ENCODE measurements around the gene IQGAP3.

Gene IQGAP3

GRCh38 chr1:156539818-156540355 is 32.5 kb downstream of the IQGAP3 start:
- DNase-seq (ENCODE audit: low spot score), result no peak

DNA sequence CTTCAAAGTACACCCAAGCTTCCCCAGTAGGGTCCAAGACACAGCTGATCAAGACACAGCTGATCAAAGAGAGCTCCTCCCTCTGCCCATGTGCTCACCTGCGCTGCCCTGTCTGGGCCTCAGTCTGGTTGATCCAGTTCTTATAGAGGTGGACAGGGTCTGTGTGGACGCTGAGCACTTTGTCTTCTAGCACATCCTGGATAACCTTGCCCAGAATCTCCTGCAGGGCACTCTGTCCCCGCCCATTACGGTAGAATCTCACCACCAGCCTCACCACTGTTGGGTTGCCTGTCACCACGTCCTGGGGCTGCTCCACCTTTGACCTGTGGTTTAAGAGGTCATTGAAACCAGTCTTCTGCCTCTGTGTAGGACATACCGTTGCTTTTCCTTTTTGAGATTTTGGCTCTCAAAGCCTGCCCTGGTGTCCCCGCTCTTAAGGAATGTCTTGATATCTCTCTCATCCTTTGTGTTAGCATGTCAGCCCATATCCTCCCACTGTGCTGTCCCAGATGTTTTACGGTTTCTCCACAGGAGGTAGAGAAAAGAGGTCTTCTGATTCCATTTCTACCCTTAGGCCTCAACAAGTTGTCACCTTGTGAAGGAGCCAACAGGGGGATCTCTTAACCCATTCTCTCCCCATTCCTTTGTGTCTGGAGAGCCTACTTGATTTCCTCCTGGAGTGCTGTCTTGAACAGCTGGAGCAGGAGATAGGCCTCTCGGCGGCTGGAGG is 33.5 kb downstream of the IQGAP3 start:
- no peak for DNase-seq (ENCODE audit: low spot score)

GRCh38 chr1:156537027-156537426 is 35.3 kb downstream of the IQGAP3 start:
- DNase-seq (ENCODE audit: low spot score), result no peak

DNA sequence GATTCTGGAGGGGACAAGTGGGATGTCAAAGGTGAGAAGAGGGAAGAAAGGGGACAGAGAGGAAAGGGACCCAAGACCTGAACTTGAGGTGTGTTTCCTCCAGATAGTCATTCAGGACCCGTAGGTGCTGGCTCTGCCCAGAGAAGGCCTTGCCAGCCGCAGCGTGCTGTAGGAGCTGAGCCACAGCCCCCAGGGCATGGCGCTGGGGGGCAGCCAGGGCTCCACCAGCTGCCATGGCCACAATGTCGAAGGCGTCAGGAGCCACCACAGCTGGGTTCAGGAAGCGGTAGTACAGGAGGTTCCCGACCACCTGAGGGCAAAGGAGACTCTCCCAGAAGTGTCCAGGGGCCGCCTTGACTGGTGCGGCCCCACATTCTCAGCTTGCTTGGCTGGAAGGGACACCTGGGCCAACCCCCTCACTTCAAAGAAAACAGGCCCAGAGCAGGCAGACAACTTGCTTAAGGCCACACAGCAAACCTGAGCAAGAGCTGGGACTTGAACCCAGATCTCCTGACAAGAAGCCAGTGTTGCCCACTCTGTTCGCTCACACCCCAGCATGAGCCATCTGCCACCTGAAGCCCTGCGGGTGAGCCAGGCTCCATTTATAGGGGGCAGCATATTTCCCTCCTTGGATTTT is 37.8 kb downstream of the IQGAP3 start:
- no peak for DNase-seq (ENCODE audit: low spot score)

- no peak for DNase-seq (ENCODE audit: low spot score)
Measured at GRCh38 chr1:156533568-156534220, 38.7 kb downstream of the IQGAP3 start.

DNA sequence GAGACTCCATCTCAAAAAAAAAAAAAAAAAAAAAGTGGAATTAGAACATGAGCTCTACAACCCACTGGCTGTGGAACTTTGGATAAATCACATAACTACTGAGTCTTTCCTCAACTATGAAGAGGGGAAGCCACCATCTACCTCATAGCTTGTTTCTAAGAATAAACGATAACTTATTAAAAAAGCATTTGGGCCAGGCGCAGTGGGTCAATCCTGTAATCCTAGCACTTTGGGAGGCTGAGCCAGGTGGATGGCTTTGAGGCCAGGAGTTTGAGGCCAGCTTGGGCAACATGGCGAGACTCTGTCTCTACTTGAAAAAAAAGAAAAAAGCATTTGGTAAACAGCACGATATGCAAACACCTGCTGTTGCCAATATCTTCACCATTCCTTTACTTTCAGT is 40.0 kb downstream of the IQGAP3 start:
- DNase-seq (ENCODE audit: low spot score), result no peak

GRCh38 chr1:156530006-156530405 is 42.4 kb downstream of the IQGAP3 start:
- DNase-seq (ENCODE audit: low spot score), result no peak

GRCh38 chr1:156528875-156529425 is 43.4 kb downstream of the IQGAP3 start:
- no peak for DNase-seq (ENCODE audit: low spot score)

- no peak for DNase-seq (ENCODE audit: low spot score)
Measured at GRCh38 chr1:156528231-156528630, 44.1 kb downstream of the IQGAP3 start.

- DNase-seq (ENCODE audit: low spot score), result no peak
Measured at GRCh38 chr1:156527584-156527983, 44.8 kb downstream of the IQGAP3 start.

GRCh38 chr1:156525856-156526489 is 46.4 kb downstream of the IQGAP3 start:
- no peak for DNase-seq (ENCODE audit: low spot score)

- no peak for DNase-seq (ENCODE audit: low spot score)
Measured at GRCh38 chr1:156525071-156525501, 47.3 kb downstream of the IQGAP3 start.

DNA sequence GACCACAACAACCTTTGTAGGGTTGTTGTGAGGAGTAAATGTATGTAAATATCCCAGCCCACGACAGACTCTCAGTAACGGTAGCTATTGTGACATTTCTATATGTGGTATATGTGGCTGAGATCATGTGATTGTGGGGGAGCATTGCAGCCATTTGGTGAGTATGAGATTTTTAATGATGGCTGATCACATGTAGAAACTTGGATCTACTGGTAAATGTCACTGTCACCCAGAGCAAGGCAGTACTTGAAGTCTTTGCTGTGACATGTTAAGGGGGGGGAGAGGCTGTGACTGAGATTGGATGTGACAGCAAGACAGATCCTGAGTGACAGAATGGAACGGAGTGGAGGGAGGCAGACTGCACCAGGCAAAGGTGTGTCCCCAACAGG is 47.9 kb downstream of the IQGAP3 start:
- peak; percentile 7 for DNase-seq (ENCODE audit: low spot score)

- DNase-seq (ENCODE audit: low spot score), result no peak
Measured at GRCh38 chr1:156523801-156524480, 48.4 kb downstream of the IQGAP3 start.

DNA sequence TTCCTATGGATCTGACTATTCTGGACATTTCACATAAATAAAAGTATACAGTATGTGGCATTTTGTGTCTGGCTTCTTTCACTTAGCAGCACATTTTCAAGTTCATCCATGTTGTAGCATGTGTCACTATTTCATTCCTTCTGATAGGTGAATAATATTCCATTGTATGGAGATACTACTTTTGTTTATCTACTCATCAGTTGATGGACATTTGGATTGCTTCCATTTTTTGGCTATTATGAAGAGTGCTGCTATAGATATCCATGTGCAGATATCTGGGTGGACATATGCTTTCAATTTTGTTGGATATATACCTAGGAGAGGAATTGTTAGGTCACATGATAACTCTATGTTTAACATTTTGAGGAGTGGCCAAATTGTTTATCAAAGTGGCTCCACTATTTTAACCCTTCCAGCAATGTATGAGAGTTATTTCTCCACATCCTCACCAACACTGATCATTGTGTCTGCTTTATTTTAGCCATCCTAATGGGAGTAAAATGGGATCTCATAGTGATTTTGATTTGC is 49.9 kb downstream of the IQGAP3 start:
- no peak for DNase-seq (ENCODE audit: low spot score)

DNA sequence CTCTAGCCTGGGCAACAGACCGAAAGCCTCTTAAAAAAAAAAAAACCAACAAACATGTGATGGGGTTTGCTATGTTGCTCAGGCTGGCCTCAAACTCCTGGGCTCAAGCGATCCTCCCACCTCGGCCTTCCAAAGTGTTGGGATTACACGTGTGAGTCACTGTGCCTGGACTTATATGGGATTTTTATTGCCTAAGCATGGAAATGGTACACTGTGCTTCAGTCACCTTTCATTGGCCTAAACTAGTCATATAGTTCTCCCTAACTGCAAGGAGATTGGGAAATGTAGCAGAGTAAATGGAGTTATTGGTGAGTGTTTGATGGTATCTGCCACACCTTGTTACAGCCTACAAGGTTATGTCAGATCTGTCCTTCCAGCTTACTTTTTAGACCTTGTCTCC is 54.6 kb downstream of the IQGAP3 start:
- no peak for DNase-seq (ENCODE audit: low spot score)

DNA sequence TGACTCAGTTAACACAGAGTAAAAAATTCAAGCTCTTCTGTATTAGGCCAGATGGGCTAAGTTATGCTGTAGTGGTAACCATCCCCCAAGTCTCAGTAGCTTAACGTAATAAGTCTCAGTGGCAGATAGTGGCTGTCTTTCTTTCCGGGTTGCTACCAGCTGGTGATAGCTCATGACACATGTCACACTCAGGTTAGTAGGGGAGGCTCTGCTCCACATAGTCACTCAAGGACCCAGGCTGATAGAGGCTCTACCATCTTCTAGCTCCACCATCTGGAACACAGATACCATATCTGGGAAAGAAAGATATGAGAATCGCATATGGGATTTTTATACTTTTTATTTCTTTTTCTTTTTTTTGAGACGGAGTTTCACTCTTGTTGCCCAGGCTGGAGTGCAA is 55.5 kb downstream of the IQGAP3 start:
- no peak for DNase-seq (ENCODE audit: low spot score)

DNA sequence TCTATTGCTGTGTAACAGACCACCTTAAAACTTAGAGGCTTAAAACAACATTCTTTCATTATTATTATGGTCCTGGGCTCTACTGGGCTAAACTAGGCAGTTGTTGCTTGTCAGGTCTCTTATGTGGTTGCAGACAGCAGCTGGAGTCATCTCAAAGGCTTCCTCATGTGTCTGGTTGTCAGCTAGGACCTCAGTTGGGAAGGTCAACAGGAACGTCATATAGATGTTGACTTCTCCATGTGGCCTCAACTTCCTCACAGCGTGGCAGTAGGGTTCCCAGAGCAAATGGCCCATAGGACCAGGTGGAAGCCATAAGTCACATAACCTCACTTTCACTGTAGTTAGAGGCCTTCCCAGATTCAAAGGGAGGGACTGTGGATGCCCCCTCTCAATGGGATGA is 56.4 kb downstream of the IQGAP3 start:
- no peak for DNase-seq (ENCODE audit: low spot score)

GRCh38 chr1:156513185-156513584 is 59.2 kb downstream of the IQGAP3 start:
- DNase-seq (ENCODE audit: low spot score), result no peak

DNA sequence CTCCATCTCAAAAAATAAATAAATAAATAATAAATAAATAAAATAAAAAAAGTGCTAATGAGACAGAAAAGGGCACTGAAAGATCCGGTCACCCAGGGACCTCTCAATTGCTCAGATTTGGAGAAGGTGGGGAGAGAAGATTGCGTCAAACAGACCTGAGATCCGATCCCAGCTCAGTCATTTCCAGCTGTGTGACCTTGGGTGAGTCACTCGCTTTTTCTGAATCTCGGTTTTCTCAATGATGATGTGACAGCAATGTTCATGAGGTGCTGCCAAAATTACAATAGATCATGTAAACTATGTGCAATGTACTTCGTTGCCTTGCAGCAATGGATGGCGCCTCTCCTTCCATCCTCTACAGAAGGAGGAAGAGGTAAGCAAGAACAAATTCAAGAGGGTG is 60.7 kb downstream of the IQGAP3 start:
- no peak for DNase-seq (ENCODE audit: low spot score)

DNA sequence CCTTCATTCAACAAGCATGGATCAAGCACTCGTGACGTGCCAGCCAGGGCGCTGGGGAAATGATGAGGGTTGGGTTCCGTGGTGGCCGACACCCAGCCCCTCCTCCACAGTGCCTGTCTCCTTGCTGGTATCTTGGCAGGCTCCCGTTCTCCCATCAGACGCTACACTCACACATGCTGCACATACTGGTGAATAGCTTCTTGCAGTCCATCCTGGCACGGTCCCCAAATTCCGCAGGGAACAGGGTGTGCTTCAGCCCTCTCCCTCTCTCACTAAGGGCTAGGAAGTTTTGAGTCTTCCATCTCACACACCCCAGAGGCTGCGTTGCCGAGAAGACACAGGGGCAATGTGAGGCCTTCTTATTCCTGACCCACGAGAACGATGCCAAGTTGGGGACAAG is 61.7 kb downstream of the IQGAP3 start:
- DNase-seq (ENCODE audit: low spot score), result no peak
